Measurements from ENCODE around the gene CAMKK1.
"Not testable (repeated sequence)": the region's sequence is repeated elsewhere in the genome, so short reads cannot be mapped to it uniquely, and the experiment has no call there.

CAMKK1 gene

DNA sequence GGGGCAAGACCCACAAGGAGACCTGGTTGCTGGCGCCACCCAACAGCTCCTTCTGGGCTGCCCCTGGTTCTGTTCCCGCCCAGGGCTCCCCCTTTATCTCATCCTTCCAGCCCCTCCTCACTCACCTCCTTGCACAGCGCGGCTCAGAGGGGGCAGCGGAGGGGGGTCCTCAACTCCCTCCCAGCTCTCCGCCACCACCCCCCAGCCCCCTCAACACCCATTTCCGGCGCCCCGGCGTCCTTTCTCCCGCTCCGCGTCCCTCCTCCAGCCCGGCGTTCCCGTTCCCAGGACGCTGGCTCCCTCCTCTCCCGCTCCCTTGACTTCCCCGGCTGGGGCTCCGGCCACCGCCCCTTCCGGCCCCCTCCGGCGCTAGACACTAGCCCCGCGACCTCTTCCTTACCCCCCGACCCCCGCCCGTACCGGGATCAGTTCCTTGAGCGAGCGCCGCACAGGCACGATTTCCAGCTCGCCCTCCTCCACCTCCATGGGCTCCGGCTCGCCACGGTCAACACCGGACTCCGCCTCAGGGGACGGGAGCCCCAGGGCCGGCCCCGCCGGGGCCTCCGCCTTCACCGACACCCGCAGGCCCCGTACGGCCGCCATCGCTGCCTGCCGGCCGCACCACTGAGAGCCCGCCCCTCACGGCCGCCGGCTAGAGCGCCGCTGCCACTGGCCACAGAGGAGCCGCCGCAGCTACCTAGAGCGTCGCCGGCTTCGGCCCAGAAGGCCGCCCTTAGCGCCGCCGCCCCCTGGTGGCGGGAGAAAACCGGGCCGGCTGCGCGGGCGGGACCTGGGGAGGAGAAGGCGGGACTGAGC lies 47.0 kb downstream of the CAMKK1 start, which contains the start of gene NCBP3:
NCBP3 (minus strand) TSS at position 626 of the 816 bp plus-strand sequence; CDS start at position 603, 23 bp downstream.
- peak; percentile 77 for DNase-seq (ENCODE audit: low read depth)

DNA sequence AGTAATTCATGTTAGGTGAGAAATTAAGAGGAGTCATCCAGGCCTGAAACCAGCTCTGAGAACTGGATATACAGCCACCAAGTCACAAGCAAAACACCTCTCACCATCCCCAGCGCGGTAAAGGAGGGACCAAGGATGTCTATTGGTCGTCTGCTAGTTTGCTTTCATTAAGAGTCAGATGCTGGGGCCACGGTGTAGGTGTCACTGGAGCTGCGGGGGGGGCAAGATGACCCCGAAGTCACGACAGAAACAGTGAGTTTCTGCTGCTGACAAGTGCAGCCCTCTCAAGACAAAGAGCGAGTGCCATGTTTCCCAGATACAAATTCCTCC lies 47.6 kb downstream of the CAMKK1 start:
- DNase-seq (ENCODE audit: low read depth): no peak

DNA sequence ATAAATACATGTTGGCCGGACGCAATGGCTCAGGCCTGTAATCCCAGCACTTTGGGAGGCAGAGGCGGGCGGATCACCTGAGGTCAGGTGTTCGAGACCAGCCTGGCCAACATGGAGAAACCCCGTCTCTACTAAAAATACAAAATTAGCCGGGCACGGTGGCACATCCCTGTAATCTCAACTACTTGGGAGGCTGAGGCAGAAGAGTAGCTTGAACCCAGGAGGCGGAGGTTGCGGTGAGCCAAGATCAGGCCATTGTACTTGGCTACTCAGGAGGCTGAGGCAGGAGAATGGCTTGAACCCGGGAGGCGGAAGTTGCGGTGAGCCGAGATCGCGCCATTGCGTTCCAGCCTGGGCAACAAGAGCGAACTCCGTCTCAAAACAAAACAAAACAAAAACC lies 48.3 kb downstream of the CAMKK1 start:
- not testable (repeated sequence) for DNase-seq (ENCODE audit: low read depth)

GRCh38 chr17:3843935-3844516 lies 48.8 kb downstream of the CAMKK1 start:
- DNase-seq (ENCODE audit: low read depth): no peak

GRCh38 chr17:3838206-3838605 lies 54.6 kb downstream of the CAMKK1 start:
- DNase-seq (ENCODE audit: low read depth): no peak

DNA sequence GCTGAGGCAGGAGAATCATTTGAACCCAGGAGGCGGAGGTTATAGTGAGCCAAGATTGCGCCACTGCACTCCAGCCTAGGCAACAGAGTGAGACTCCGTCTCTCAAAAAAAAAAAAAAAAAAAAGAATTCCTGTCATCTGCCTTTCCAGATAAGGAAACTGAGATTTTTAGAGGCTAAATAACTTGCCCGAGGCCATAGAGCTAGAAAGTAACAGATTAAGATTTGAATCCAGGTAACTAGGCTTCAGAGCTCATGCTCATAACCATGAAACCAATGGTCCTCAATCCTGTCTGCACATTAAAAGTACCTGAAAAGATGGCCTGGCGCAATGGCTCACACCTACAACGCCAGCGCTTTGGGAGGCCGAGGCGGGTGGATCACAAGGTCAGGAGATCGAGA lies 56.3 kb downstream of the CAMKK1 start:
- DNase-seq (ENCODE audit: low read depth): no peak

DNA sequence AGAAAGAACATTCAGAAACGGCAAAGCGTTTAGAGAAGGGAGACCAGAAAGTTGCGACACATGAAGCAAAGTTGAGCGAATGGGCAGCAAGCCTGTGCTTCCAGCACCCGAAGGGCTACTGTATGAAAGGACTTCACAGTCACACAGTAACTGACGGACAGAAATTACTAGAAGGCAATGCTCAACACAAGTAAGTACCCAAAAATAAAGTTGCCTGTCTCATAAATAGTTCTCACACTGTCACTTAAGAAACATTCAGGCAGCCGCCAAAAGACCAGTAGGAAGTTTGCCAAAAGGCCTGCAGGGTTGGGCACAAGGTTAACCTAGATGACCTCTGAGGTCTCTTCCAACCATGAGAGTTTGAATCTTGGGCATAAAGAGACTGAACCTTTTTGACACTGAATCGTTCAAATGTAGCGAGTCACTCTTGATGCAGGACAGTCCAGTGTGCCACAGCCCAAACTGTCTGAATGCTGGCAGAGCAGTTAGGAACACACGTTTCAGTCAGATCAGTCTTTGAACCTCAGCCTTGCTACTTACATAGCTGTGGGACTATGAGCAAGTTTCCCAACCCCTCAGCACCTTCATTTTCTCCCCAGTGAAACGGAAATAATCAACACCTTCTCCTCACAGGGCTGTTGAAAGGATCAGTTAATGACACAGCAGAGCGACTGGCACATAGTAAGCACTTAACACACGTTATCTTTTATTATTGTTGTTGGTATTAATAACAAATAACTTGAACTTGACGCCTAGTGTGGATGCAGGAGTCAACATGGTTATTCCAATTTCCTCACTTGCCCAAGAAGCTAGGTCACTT lies 57.2 kb downstream of the CAMKK1 start:
- DNase-seq (ENCODE audit: low read depth): no peak

- no peak for DNase-seq (ENCODE audit: low read depth)
Measured at GRCh38 chr17:3834811-3835210, 58.0 kb downstream of the CAMKK1 start.

DNA sequence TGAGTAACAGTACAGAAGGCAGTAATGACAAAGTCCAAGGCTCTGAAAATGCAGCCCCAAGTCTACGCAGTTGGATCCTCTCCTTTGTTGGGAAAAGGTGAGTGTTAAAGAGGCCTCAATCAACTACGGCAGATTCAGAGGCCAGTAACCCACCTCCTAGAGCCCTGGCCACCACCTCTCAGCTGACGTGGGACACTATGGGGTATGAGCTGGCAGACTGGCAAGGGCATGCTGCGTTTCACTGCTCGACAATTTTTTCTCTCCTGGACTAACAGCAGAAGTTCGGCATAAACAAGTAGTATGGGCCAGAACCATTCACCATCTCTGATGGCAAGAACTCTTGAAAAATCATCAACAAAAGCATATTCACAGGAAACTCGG lies 64.0 kb downstream of the CAMKK1 start:
- DNase-seq (ENCODE audit: low read depth): no peak

- DNase-seq (ENCODE audit: low read depth): no peak
Measured at GRCh38 chr17:3828151-3828851, 64.6 kb downstream of the CAMKK1 start.

DNA sequence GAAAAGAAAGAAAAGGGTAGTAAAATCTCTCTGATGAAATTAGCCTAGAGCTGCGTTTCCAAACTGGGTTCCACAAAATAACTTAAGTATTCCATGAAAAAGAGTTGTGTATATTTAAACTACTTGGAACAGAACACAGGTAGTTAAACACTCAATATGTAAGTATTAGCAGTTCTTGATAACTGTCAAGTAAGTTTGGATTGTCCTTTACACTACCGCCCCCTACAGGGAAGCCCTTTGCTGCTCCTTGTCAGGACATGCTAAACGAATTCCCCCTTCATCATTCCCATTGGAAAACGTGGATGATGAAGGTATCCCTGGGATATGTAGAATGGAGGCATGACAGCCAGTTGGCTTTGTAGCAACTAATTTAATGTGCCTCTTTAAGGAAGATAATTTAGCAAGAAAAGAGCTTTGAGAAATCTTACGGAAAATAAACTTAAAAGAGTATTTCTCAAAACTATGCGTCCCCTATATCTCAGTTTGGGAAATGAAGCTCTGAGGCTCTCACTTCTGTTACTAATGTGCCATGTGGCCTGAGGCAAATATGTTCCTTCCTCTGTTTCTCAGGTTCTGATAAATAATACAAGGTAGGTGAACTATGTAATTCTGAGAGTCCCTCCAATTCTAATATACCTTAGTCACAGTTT lies 65.6 kb downstream of the CAMKK1 start:
- peak; percentile 34 for DNase-seq (ENCODE audit: low read depth)

GRCh38 chr17:3826191-3826590 lies 66.7 kb downstream of the CAMKK1 start:
- no peak for DNase-seq (ENCODE audit: low read depth)

GRCh38 chr17:3821101-3821500 lies 71.8 kb downstream of the CAMKK1 start:
- DNase-seq (ENCODE audit: low read depth): no peak

GRCh38 chr17:3818786-3819185 lies 74.1 kb downstream of the CAMKK1 start:
- DNase-seq (ENCODE audit: low read depth): no peak

- no peak for DNase-seq (ENCODE audit: low read depth)
Measured at GRCh38 chr17:3817851-3818605, 74.8 kb downstream of the CAMKK1 start.

- DNase-seq (ENCODE audit: low read depth): no peak
Measured at GRCh38 chr17:3815925-3816324, 76.9 kb downstream of the CAMKK1 start.

DNA sequence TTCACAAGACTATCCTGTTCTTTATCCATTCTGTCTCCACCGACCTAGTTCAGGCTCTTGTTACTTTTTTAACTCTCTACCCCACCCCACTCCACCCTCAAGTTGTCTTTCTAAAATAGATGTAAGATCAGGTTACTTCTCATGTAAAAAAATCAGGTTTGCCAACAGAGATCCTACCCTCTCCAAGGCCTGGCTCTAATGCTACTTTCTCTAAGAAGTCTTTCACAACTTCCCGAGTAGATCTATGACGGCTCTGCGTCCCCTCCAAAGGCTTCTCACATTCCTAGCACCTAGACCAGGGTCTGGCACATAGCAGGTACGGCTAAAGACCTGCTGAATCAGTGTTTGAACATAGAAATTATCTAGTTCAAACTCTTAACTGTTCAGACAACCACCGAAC lies 77.7 kb downstream of the CAMKK1 start:
- no peak for DNase-seq (ENCODE audit: low read depth)

GRCh38 chr17:3814361-3814760 lies 78.5 kb downstream of the CAMKK1 start:
- DNase-seq (ENCODE audit: low read depth): no peak

GRCh38 chr17:3813171-3813570 lies 79.7 kb downstream of the CAMKK1 start:
- no peak for DNase-seq (ENCODE audit: low read depth)

DNA sequence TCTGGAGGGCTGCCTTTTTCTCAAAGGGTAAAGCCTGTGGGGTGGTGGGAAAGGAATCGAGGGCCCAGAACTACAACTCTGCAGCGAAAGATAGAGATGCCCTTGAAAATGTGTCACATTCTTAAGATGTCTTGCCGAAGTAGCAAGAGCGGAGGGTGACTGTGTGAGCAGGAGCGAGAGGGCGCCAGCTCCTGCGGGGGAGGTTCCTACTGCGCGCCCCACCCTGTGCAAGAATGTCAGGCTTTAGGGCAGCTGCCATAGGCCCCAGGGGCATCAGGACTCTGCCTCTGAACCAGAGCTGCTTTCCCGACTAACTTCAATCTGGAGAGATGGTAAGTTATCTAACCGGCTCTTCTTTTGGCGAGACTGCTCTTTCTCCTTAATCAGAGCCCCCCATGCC lies 80.1 kb downstream of the CAMKK1 start:
- DNase-seq (ENCODE audit: low read depth): no peak

GRCh38 chr17:3812284-3812683 lies 80.6 kb downstream of the CAMKK1 start:
- no peak for DNase-seq (ENCODE audit: low read depth)
